ENCODE data around the gene SMIM20. TPM values are rescaled to one million over a fixed set of nuclear protein-coding genes. Genes with fewer than 3 reads are reported as not detected.

Gene SMIM20
- total RNA-seq, 1 donor from 2014 or later: 17.0 TPM

DNA sequence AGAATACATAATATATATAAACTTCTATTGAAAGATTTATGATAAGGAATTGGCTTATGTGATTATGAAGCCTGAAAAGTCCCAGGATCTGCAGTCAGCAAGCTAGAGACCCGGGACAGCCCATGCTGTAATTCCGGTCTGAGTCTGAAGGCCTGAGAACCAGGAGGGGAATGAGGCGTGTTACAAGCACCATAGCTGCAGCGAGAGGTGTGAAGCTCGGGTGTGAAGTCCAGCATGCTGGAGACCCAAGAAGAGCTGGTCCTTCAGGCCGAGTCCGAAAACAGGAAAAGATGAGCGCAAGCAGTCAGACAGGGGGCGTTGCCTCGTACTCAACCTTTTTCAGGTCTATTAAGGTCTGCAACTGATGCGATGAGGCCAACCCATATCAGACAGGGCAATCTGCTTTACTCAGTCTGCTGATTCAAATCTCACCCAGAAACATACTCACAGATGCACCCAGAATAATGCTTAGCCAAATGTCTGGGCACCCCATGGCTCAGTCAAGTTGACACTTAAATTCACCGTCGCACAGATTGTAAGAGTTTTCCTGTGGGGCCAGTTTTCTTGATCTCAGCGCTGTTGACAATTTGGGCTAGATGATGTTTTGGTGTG is 40.4 kb downstream of the SMIM20 start:
- Mint-ChIP-seq H3K4me3 (ENCODE audit: low read depth) (no peak overlapping the region), H3K27ac (no peak overlapping the region), H3K4me1 (ENCODE audit: low read depth) (peaks cover 17% of the 10 kb centered on the region), H3K9me3 (peaks cover 6% of the 10 kb centered on the region), H3K36me3 (ENCODE audit: low read depth) (no peaks in the 10 kb centered on the region), H3K27me3 (ENCODE audit: low read depth) (peaks cover 10% of the 10 kb centered on the region)
- intact Hi-C loops (cut with micrococcal nuclease): no loop called here
- no peak for DNase-seq (ENCODE audit: low spot score)

DNA sequence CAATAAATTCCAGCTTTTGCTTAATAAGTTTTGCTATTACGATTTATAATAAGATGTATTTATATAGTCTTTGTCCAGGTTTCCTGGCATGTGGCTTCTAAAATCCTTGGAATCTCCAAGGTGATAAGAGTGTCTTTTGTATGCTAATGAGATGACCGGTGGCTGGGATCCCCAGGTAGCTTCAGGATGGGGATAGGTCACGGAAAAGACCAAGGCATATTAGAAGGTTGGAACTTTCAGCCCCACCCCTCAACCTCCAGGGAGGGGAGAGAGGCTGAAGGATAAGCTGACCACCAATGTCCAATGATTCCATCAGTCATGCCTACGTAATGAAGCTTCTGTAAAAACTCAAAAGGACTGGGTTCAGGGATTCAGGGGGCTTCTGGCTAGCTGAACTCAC is 41.7 kb downstream of the SMIM20 start:
- Mint-ChIP-seq H3K9me3 (peaks cover 6% of the 10 kb centered on the region), H3K27ac (no peak overlapping the region), H3K27me3 (ENCODE audit: low read depth) (peaks cover 8% of the 10 kb centered on the region), H3K4me1 (ENCODE audit: low read depth) (peaks cover 17% of the 10 kb centered on the region), H3K4me3 (ENCODE audit: low read depth) (no peak overlapping the region), H3K36me3 (ENCODE audit: low read depth) (no peaks in the 10 kb centered on the region)
- intact Hi-C loops (cut with micrococcal nuclease): no loop called here
- DNase-seq (ENCODE audit: low spot score): no peak

DNA sequence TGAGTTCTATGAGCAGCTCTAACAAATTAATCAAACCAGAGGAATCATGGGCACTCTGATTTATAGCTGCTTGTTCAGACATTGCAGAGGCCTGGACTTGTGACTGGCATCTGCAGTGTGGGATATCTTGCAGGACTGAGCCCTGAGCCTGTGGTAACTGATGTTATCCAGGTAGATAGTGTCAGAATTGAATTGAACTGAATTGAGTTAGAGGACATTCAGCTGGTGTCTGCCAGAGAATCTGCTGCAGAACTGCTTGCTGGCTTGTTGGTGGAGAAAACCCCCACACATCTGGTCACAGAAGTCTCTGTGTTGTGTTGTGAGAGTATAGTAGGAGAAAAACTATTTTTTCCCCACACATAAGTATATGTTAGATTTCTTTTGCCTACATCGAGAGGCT is 42.2 kb downstream of the SMIM20 start:
- H3K9me3 Mint-ChIP-seq: peaks cover 6% of the 10 kb centered on the region
- no peaks in the 10 kb centered on the region for H3K36me3 Mint-ChIP-seq (ENCODE audit: low read depth)
- H3K27me3 Mint-ChIP-seq (ENCODE audit: low read depth): peaks cover 5% of the 10 kb centered on the region
- peaks cover 14% of the 10 kb centered on the region for H3K4me1 Mint-ChIP-seq (ENCODE audit: low read depth)
- no peak overlapping the region for H3K4me3 Mint-ChIP-seq (ENCODE audit: low read depth)
- no peak overlapping the region for H3K27ac Mint-ChIP-seq
- no peak for DNase-seq (ENCODE audit: low spot score)
- intact Hi-C loops (cut with micrococcal nuclease): no loop called here

DNA sequence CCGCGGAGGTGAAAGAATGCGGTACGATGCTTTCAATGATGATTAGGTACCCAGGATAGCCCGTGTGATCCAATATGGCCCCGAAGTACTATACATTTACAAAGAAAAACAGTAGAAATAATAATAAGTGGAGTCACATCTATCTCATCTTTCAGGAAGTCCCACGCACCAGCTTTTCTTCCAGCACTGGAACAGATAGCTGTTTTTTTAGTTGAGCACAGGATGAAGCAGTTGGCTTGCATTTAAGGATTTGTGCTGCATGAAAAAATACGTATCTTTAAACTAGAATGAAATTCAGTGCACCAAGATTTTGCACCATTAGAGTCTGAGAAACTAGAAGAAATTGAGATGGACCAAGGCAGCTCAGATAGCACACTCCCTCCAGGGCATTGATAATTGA is 44.1 kb downstream of the SMIM20 start:
- peaks cover 5% of the 10 kb centered on the region for H3K27me3 Mint-ChIP-seq (ENCODE audit: low read depth)
- intact Hi-C loops (cut with micrococcal nuclease): no loop called here
- H3K9me3 Mint-ChIP-seq: peaks cover 6% of the 10 kb centered on the region
- peaks cover 8% of the 10 kb centered on the region for H3K4me1 Mint-ChIP-seq (ENCODE audit: low read depth)
- H3K27ac Mint-ChIP-seq: no peak overlapping the region
- H3K36me3 Mint-ChIP-seq (ENCODE audit: low read depth): no peaks in the 10 kb centered on the region
- DNase-seq (ENCODE audit: low spot score): no peak
- no peak overlapping the region for H3K4me3 Mint-ChIP-seq (ENCODE audit: low read depth)

DNA sequence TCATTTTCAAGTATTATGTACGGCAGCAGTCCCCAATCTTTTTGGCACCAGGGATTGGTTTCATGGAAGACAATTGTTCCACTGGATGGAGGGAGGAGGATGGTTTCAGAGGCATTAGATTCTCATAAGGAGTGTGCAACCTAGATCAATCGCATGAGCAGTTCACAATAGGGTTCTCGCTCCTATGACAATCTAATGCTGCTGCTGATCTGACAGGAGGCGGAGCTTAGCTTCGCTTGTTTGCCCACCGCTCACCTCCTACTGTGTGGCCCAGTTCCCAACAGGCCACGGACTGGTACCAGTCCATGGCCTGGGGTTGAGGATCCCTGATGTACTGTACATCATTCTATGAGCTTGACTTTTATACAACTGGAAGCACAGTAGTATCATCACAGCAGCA is 48.4 kb downstream of the SMIM20 start:
- H3K27me3 Mint-ChIP-seq (ENCODE audit: low read depth): peaks cover 16% of the 10 kb centered on the region
- H3K4me1 Mint-ChIP-seq (ENCODE audit: low read depth): no peaks in the 10 kb centered on the region
- H3K36me3 Mint-ChIP-seq (ENCODE audit: low read depth): no peaks in the 10 kb centered on the region
- no peaks in the 10 kb centered on the region for H3K9me3 Mint-ChIP-seq
- DNase-seq (ENCODE audit: low spot score): no peak
- H3K4me3 Mint-ChIP-seq (ENCODE audit: low read depth): no peak overlapping the region
- no peak overlapping the region for H3K27ac Mint-ChIP-seq
- intact Hi-C loops (cut with micrococcal nuclease): no loop called here

DNA sequence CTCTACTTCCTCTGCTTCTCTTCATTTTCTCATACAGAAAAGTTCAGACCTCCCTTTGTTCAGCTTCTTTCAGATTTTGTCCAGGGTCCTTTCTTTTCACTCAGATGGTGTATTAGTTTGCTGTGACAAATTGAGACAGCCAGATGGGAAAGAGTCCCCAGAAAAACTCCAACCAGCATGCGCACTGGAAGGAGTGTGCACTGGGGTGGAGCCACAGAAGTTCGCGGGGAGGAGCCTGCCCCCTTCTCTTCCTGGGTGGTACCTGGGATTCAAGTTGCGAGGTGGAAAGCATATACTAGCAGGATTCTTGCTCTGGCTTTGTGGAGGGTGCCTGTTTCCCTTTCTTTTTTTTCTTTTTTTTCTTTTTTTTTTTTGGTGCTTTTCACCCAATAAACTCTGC is 51.6 kb downstream of the SMIM20 start:
- Mint-ChIP-seq H3K4me1 (ENCODE audit: low read depth) (no peaks in the 10 kb centered on the region), H3K9me3 (no peaks in the 10 kb centered on the region), H3K4me3 (ENCODE audit: low read depth) (no peak overlapping the region), H3K27me3 (ENCODE audit: low read depth) (peaks cover 12% of the 10 kb centered on the region), H3K27ac (no peak overlapping the region), H3K36me3 (ENCODE audit: low read depth) (no peaks in the 10 kb centered on the region)
- no peak for DNase-seq (ENCODE audit: low spot score)
- intact Hi-C loops (cut with micrococcal nuclease): no loop called here

DNA sequence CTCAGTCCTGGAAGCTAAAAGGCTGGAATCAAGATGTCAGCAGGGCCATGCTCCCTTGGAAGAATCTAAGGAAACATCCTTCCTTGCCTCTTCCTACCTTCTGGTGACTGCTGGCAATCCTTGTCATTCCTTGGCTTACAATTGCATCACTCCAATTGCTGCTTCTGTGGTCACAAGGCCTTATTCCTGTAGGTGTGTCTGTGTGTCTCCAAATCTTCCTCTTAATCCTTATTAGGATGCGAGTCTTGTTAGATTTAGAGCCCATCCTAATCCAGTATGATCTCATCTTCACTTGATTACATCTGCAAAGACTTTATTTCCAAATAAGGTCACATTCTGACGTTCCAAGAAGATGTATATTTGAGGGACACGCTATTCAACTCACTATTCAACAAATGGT is 52.2 kb downstream of the SMIM20 start:
- intact Hi-C loops (cut with micrococcal nuclease): no loop called here
- H3K4me1 Mint-ChIP-seq (ENCODE audit: low read depth): no peaks in the 10 kb centered on the region
- H3K9me3 Mint-ChIP-seq: no peaks in the 10 kb centered on the region
- H3K36me3 Mint-ChIP-seq (ENCODE audit: low read depth): no peaks in the 10 kb centered on the region
- no peak overlapping the region for H3K4me3 Mint-ChIP-seq (ENCODE audit: low read depth)
- peaks cover 12% of the 10 kb centered on the region for H3K27me3 Mint-ChIP-seq (ENCODE audit: low read depth)
- DNase-seq (ENCODE audit: low spot score): no peak
- no peak overlapping the region for H3K27ac Mint-ChIP-seq

DNA sequence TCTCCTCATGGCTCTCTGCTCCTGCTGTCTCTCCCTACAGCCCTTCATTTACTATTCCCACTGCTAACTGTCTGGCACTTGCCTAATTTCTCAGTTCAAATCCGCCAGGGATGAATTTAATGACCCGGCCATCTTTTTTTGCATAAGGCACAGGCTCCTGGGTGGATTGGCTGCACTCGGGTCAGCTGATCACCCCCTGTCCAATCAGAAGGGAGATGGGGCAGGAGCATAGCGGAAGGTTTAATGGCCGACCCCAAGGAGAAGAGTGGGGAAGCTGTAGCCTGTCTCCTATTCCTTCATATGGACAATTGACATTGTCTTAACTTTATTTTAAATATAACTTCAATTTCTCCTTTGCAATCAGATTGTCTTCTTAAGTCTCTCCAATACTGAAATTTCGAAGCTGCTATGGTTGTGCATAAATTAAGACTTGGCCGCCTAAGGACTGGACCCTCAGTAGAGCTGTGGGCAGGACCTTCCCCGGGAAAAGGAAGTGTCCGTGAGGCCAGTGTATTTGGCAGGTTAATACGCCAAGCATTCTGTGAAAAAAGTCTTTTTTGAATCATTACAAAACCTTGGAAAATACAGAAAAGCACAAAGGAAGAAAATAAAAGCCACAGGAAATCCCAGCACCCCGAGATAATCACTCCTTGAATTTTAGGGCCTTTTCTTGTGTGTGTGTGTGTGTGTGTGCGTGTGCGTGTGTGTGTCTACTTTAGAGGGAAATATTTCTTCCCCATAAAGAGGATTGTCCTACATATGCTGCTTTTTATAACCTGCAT is 55.5 kb downstream of the SMIM20 start:
- Mint-ChIP-seq H3K4me3 (ENCODE audit: low read depth) (no peak overlapping the region), H3K36me3 (ENCODE audit: low read depth) (no peaks in the 10 kb centered on the region), H3K27me3 (ENCODE audit: low read depth) (peaks cover 9% of the 10 kb centered on the region), H3K4me1 (ENCODE audit: low read depth) (no peaks in the 10 kb centered on the region), H3K9me3 (no peaks in the 10 kb centered on the region), H3K27ac (no peak overlapping the region)
- DNase-seq (ENCODE audit: low spot score): no peak
- intact Hi-C loops (cut with micrococcal nuclease): no loop called here

DNA sequence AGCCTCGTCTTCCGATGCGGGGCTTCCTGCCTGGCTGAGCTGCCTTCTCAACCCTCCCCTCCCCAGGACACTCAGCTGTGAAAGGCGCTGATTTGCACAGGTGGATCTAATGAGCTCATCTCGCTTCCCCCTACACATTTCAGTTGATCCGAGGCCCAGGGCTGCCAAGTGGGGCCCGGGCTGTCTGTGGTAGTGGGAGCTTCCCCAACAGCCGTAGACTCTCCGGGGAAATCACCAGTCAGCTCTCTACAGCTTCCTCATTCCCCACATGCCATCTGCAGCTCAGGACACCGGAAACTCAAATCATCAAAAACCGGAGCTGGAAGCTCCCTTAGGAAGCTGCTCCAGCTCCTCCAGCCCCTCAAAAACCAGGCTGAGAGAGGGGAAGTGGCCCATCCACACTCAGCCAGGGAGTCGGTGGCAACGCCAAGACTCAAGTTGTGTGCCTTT is 56.2 kb downstream of the SMIM20 start:
- H3K4me1 Mint-ChIP-seq (ENCODE audit: low read depth): no peaks in the 10 kb centered on the region
- DNase-seq (ENCODE audit: low spot score): no peak
- H3K36me3 Mint-ChIP-seq (ENCODE audit: low read depth): no peaks in the 10 kb centered on the region
- no peak overlapping the region for H3K4me3 Mint-ChIP-seq (ENCODE audit: low read depth)
- no peaks in the 10 kb centered on the region for H3K9me3 Mint-ChIP-seq
- peaks cover 7% of the 10 kb centered on the region for H3K27me3 Mint-ChIP-seq (ENCODE audit: low read depth)
- intact Hi-C loops (cut with micrococcal nuclease): no loop called here
- H3K27ac Mint-ChIP-seq: no peak overlapping the region

DNA sequence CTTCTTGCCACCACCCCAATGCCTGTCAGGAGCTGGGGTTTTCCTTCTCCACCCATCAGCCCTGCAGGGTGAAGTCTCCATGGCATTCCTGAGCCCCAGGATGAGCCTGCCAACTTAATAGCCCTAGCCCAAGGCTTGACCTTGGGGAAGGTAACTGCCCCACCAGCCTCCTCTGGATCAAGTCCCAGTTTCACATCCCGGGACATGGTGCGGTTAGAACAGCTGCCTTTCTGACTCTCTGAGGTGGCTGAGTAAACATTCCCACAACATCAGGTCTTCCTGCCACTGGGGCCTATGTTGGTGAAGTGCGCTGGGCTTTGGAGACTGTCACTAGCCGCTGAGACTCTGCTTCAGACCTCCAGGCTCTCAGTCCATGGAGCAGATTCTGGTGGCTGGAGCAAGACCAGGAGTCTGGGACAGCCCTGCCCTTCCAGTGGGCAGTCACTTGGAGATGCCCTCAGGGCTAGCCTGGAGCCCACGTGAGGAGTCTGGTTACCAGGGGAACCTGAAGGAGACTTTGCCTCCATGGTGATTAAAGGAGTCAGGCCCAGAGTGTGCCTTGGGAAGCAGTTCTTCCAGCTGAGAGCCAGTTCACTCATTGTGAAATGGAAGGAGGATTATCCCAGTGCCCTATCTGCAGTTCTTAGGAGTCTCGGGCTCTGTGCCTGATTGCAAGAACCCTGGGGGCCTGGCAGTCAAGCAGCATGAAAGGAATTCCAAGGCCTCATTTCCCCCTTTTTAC is 56.8 kb downstream of the SMIM20 start:
- Mint-ChIP-seq H3K27ac (no peak overlapping the region), H3K9me3 (no peaks in the 10 kb centered on the region), H3K4me3 (ENCODE audit: low read depth) (no peak overlapping the region), H3K36me3 (ENCODE audit: low read depth) (no peaks in the 10 kb centered on the region), H3K27me3 (ENCODE audit: low read depth) (peaks cover 4% of the 10 kb centered on the region), H3K4me1 (ENCODE audit: low read depth) (no peaks in the 10 kb centered on the region)
- intact Hi-C loops (cut with micrococcal nuclease): no loop called here
- no peak for DNase-seq (ENCODE audit: low spot score)

DNA sequence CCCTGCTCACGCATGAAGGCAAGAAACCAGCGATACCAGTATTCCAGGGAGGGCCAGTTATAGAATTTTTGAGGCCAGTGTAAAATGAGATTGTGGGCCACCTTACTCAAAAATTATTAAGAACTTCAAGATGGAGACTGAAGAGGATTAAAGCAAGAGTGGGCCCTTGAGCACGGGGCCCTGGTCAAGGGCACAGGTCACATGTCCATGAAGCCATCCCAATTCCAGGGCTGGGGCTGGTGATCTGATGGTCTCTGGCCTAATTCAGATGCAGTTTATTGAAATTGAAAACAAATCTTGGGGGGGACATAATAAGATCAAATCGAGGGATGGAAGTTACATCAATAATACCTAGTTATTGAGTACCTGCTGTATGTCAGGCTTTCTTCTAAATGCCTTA is 58.3 kb downstream of the SMIM20 start:
- no peaks in the 10 kb centered on the region for H3K9me3 Mint-ChIP-seq
- H3K4me3 Mint-ChIP-seq (ENCODE audit: low read depth): no peak overlapping the region
- H3K27ac Mint-ChIP-seq: no peak overlapping the region
- H3K27me3 Mint-ChIP-seq (ENCODE audit: low read depth): peaks cover 2% of the 10 kb centered on the region
- DNase-seq (ENCODE audit: low spot score): no peak
- H3K4me1 Mint-ChIP-seq (ENCODE audit: low read depth): no peaks in the 10 kb centered on the region
- H3K36me3 Mint-ChIP-seq (ENCODE audit: low read depth): no peaks in the 10 kb centered on the region
- intact Hi-C loops (cut with micrococcal nuclease): no loop called here

DNA sequence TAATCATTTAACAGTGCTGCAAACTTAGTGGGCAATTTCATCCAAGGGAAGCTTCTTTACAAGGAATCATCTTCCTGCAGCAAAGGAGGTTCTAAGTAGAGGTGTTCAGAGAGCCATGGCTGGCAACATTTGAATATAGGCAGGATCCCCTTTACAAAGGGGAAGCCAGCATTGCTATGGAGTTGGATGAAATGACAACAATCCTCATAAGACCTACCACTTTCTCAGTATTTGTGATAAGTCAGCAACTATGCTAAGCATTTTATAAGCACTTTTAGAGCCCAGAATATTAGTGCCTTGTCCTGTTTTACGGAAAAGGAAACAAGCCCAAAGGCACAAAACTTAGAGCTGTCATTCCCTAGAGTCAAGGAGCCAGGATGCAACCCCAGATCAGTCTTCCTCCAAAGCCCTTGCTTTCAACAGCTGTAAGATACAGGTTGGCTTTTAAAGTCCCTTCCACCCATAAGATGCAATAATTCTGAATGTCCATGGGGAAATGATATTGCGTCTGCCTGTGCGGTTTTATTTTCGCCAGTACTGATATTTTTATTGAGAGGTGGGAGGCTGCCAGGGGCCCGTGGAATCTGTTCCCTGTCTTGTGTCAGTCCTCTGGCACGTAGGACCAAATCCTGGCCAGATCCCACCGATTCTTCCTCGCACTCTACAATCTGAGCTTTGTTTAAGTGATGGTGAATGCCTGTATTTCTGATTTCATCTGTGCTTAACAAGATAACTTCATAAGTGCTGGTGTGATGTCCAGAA is 59.1 kb downstream of the SMIM20 start:
- Mint-ChIP-seq H3K9me3 (no peaks in the 10 kb centered on the region), H3K4me1 (ENCODE audit: low read depth) (no peaks in the 10 kb centered on the region), H3K27me3 (ENCODE audit: low read depth) (no peaks in the 10 kb centered on the region), H3K4me3 (ENCODE audit: low read depth) (no peak overlapping the region), H3K36me3 (ENCODE audit: low read depth) (no peaks in the 10 kb centered on the region), H3K27ac (no peak overlapping the region)
- intact Hi-C loops (cut with micrococcal nuclease): no loop called here
- DNase-seq (ENCODE audit: low spot score): no peak
